Measurements from ENCODE around the gene SNAI3. TPM values are rescaled to one million over a fixed set of nuclear protein-coding genes. Genes with fewer than 3 reads are reported as not detected.

SNAI3 gene
- total and polyA plus RNA-seq, 9 of the 15 experiments (the other 6 are each of a cell fraction or from before 2014, with no cell fraction given) = 0.04 to 4.1 (median 0.80) TPM; not detected in 1

DNA sequence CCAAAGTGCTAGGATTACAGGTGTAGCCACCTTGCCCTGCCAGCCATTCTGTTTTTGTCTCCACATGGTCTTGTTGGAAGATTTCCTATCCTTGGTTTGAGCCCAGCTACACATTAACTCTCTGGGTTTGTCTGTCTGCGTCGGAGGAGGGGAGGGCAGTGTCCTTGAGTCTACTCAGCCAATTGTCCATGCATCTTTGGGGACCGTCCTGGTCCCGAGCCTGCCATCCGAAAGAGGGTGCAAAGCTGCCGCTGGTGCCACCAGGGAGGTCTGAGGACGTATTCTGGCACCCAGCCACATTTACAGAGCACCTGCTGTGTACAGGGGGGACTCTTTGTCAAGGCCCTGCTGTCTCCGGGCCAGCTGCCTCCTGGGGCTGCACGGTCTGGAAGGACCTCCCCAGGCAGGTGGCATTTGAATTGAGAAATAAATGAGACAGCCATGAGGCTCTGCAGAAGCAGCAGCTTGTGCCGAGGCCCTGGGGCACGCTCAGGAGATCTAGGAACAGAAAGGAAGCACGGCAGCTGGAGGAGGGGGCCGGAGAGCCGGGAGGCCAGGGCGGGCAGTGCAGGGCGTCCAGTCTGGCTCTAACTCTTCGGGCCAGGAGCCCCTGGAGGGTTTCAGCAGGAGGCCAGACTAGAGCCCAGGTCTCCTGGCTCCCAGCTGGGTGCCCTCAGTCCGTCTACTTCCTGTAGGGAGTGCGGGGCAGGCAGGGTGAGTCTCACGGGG lies 36.9 kb downstream of the SNAI3 start (continued):
- TF ChIP-seq MGA (IDR thresholded peaks at IDR 0.05) (no peak), NFIC (IDR thresholded peaks at IDR 0.05) (peak; percentile 78), ZFP1 (CRISPR knock-in tag; IDR thresholded peaks at IDR 0.05) (no peak), PHF8 (IDR thresholded peaks at IDR 0.05; ENCODE audit: borderline replicate concordance, low read length) (no peak), TEAD4 (IDR thresholded peaks at IDR 0.05; ENCODE audit: low read length) (no peak), TEAD4 (CRISPR knock-in tag; IDR thresholded peaks at IDR 0.05; ENCODE audit: borderline replicate concordance) (0 out of 2 replicates have a peak, but pooled peaks have one; percentile 46), NCOA1 (IDR thresholded peaks at IDR 0.05; ENCODE audit: low read depth) (no peak), CBX3 (IDR thresholded peaks at IDR 0.05; ENCODE audit: borderline replicate concordance in 1 of 2, low read length in 2 of 2) (no peak), ZNF212 (CRISPR knock-in tag; IDR thresholded peaks at IDR 0.05) (no peak), KLF16 (IDR thresholded peaks at IDR 0.05) (no peak), NFIX (CRISPR knock-in tag; IDR thresholded peaks at IDR 0.05; ENCODE audit: low read depth) (peak; percentile 33; the same call in 1 of the 2 replicates)

All from K562 (cell line).